D721Med (cell line): ENCODE data around the gene PNPLA1.

Experiments used
- DNase-seq: peaks from one replicate; pipeline ENCODE4 v3.0.0; 2011; ENCODE audit warnings: low spot score; ENCODE audit not compliant: insufficient read length
- FAIRE-seq: peaks from 2 replicates; lab custom pipeline; 2011; peaks lifted over from hg19 to GRCh38; lab: Jason Lieb, UNC
- CTCF ChIP-seq: IDR thresholded peaks from 2 replicates; pipeline ENCODE4 v1.5.1; 2012; ENCODE audit warnings: mild to moderate bottlenecking, control low read depth; ENCODE audit not compliant: insufficient read depth; ENCODE audit errors: missing control alignments

The PNPLA1 gene

GRCh38 chr6:36226438-36227047, 43.3 kb upstream of the PNPLA1 start:
- no peak for TF ChIP-seq CTCF
- no peak for DNase-seq
- no peak for FAIRE-seq

- no peak for TF ChIP-seq CTCF
- FAIRE-seq (no peak), DNase-seq (no peak)
These were observed 42.3 kb upstream of the PNPLA1 start for GRCh38 chr6:36227379-36228228.

DNA sequence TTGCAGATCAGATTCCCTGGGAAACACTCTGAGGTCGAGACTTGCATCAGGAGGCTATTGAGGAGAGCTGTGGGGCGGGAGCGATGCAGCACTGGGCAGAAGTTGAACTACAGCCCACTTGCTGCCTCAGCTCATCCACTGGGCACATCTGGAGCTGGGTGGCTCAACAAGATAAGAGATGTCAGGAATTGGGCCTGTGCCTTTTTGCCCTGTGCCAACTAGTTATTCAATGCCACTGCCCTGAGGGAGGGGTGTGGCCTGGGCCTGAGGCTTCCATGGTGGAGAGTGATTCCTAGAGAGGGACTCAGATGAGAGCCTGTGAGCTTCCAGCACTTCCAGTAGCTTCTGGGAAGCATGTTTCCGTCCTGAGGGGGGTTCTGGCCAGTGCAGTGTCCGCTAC, 40.6 kb upstream of the PNPLA1 start:
- no peak for TF ChIP-seq CTCF
- FAIRE-seq (no peak), DNase-seq (no peak)

- DNase-seq (no peak), FAIRE-seq (no peak)
- TF ChIP-seq CTCF = no peak
These were observed 39.5 kb upstream of the PNPLA1 start for GRCh38 chr6:36230371-36230770.

GRCh38 chr6:36232172-36232571, 37.7 kb upstream of the PNPLA1 start:
- no peak for FAIRE-seq
- DNase-seq = no peak
- no peak for TF ChIP-seq CTCF

DNA sequence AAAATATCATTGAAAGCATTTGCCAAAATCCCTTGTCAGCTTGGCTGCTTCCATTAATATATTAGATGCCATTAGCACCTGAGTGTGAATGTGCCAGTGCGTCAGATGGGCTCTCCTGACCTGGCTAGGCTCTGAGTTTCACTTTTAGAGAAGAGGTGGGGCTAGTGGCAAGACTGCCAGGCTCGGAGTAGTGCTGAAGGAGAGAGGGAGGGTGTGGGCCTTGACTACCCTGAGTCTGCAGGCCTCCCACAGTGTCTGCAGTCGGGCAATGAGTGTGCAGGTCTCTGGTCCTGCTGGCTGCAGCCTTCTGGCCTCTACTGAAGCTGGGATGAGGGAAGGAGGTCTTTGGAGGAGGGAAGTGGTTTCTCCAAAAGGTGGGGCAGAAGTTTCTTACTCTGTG, 34.6 kb upstream of the PNPLA1 start:
- DNase-seq (no peak), FAIRE-seq (no peak)
- TF ChIP-seq CTCF = no peak

DNA sequence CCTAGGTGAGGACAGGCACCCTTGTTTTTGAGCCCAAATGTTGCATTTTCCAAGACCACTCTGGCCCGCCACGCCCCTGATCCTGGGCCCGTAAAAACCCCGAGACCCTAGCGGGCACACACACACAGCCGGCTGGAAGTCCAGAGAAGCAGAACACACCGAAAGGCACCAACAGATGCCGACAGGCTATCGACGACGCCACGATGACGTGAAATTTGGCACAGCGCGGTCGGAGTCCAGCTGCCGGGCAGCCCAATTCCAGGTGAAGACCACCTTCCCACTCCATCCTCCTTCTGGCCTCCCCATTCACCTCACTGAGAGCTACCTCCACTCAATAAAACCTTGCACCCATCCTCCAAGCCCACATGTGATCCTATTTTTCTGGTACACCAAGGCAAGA, 34.0 kb upstream of the PNPLA1 start:
- no peak for FAIRE-seq
- no peak for DNase-seq
- TF ChIP-seq CTCF = no peak
